SU-DHL-6 (cell line): Measurements from ENCODE around the gene WASF3.

Source experiments
- CTCF ChIP-seq: fragments of 200-600 bp; sonication (generic); IDR thresholded peaks from one replicate; pipeline ENCODE4 v1.5.1; 2017; ENCODE audit warnings: antibody characterized with exemption, mild to moderate bottlenecking, low read length, moderate library complexity; ENCODE audit not compliant: insufficient read depth, poor library complexity, severe bottlenecking
- EZH2phosphoT487 ChIP-seq: fragments of 200-600 bp; sonication (generic), shearing (Covaris generic); conservative IDR thresholded peaks from 2 replicates; pipeline ENCODE4 v1.6.1; 2018; ENCODE audit warnings: mild to moderate bottlenecking, antibody characterized with exemption, low read length, moderate library complexity, mixed read lengths

GRCh38 chr13:26589226-26589625 is 31.7 kb downstream of the WASF3 start:
- no peak for TF ChIP-seq CTCF
- no peak for TF ChIP-seq EZH2phosphoT487
